Measurements from ENCODE around the gene EXOSC1. TPM values are rescaled to one million over a fixed set of nuclear protein-coding genes. Genes with fewer than 3 reads are reported as not detected.

The EXOSC1 gene
- total RNA-seq, 2 experiments from 2014 or later, result 28.8 to 29.7 TPM

DNA sequence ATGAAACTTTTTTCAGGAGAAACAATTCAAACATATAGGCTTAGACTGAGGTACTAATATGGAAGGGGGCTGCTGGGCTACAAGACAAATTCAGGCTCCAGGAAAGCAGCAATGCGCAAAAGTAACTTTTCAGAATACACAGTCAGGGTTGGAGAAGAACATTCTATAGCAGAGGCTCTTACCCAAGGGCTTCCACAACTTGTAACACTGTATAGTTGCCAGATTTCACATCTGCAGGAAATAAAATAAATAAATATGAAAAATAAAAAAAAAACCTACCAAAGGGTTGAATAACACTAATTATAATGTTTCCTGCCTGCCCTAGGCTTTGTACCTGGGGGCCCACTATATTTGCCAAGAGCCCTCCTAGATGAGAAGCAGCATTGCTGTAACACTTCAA, 38.1 kb upstream of the EXOSC1 start:
- Mint-ChIP-seq H3K27me3 (no peaks in the 10 kb centered on the region), H3K4me1 (ENCODE audit: low read depth) (peaks cover 13% of the 10 kb centered on the region), H3K4me3 (no peak overlapping the region), H3K9me3 (no peaks in the 10 kb centered on the region), H3K36me3 (ENCODE audit: low read depth) (peaks cover 58% of the 10 kb centered on the region), H3K27ac (no peak overlapping the region)
- Histone ChIP-seq H3K27me3 (ENCODE audit: control insufficient read depth in 1 of 2, insufficient read depth in 2 of 2, low read length in 2 of 2) (no peaks in the 10 kb centered on the region), H3K9me3 (ENCODE audit: control insufficient read depth in 1 of 2, insufficient read depth in 1 of 2, low read length in 2 of 2) (no peaks in the 10 kb centered on the region), H3K4me3 (ENCODE audit: low read length) (no peak overlapping the region), H3K4me1 (ENCODE audit: insufficient read depth, low read length) (no peaks in the 10 kb centered on the region), H3K36me3 (ENCODE audit: insufficient read depth, low read length) (peaks cover 55% of the 10 kb centered on the region), H3K27ac (ENCODE audit: low read depth in 1 of 2, low read length in 2 of 2) (no peak overlapping the region)
- POLR2A ChIA-PET, result interaction anchor here (0.9 to 1.1 kb wide), 2 partner anchors 11 to 15 kb away, joined by 3 to 4 read pairs; partner anchors contain the start of gene UBTD1
- no peak for ATAC-seq (ENCODE audit: poor library complexity)
- intact Hi-C loops (cut with DNase I, micrococcal nuclease), result no loop called here
- CTCF ChIA-PET, result no interaction called here
- DNase-seq, result no peak
- TF ChIP-seq, protein P1, sequence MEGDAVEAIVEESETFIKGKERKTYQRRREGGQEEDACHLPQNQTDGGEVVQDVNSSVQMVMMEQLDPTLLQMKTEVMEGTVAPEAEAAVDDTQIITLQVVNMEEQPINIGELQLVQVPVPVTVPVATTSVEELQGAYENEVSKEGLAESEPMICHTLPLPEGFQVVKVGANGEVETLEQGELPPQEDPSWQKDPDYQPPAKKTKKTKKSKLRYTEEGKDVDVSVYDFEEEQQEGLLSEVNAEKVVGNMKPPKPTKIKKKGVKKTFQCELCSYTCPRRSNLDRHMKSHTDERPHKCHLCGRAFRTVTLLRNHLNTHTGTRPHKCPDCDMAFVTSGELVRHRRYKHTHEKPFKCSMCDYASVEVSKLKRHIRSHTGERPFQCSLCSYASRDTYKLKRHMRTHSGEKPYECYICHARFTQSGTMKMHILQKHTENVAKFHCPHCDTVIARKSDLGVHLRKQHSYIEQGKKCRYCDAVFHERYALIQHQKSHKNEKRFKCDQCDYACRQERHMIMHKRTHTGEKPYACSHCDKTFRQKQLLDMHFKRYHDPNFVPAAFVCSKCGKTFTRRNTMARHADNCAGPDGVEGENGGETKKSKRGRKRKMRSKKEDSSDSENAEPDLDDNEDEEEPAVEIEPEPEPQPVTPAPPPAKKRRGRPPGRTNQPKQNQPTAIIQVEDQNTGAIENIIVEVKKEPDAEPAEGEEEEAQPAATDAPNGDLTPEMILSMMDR (IDR thresholded peaks at IDR 0.05), result no peak

DNA sequence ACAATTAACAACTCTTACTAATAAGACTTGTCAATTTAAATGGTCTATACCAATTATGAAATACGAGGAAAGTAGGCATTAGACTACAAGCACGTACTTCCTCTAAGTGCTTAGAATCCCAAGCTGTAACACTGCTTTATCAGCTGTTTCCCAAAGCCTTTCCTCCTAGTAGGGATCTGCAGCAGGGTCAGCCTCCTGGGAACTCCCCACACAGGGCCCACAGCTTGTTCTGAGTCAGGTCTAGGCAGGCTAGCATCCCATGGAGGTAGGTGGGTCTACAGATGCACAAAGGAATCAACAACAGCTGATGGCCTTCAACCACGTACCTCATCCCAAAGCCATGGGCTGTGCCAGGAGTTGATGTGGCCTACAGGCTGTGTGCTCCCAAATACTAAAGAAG, 37.7 kb upstream of the EXOSC1 start:
- Histone ChIP-seq H3K4me3 (ENCODE audit: low read length) (no peak overlapping the region), H3K9me3 (ENCODE audit: control insufficient read depth in 1 of 2, insufficient read depth in 1 of 2, low read length in 2 of 2) (no peaks in the 10 kb centered on the region), H3K27me3 (ENCODE audit: control insufficient read depth in 1 of 2, insufficient read depth in 2 of 2, low read length in 2 of 2) (no peaks in the 10 kb centered on the region), H3K36me3 (ENCODE audit: insufficient read depth, low read length) (peaks cover 56% of the 10 kb centered on the region), H3K27ac (ENCODE audit: low read depth in 1 of 2, low read length in 2 of 2) (no peak overlapping the region), H3K4me1 (ENCODE audit: insufficient read depth, low read length) (no peaks in the 10 kb centered on the region)
- CTCF ChIA-PET, result no interaction called here
- TF ChIP-seq, protein P1 (IDR thresholded peaks at IDR 0.05), result no peak
- POLR2A ChIA-PET, result interaction anchor here (1.1 kb wide), 1 partner anchor 16 kb away, joined by 4 read pairs; the partner anchor contains the start of gene UBTD1
- Mint-ChIP-seq H3K9me3 (no peaks in the 10 kb centered on the region), H3K36me3 (ENCODE audit: low read depth) (peaks cover 59% of the 10 kb centered on the region), H3K4me1 (ENCODE audit: low read depth) (peaks cover 9% of the 10 kb centered on the region), H3K27ac (no peak overlapping the region), H3K4me3 (no peak overlapping the region), H3K27me3 (no peaks in the 10 kb centered on the region)
- no peak for ATAC-seq (ENCODE audit: poor library complexity)
- intact Hi-C loops (cut with DNase I, micrococcal nuclease), result no loop called here
- DNase-seq, result no peak

DNA sequence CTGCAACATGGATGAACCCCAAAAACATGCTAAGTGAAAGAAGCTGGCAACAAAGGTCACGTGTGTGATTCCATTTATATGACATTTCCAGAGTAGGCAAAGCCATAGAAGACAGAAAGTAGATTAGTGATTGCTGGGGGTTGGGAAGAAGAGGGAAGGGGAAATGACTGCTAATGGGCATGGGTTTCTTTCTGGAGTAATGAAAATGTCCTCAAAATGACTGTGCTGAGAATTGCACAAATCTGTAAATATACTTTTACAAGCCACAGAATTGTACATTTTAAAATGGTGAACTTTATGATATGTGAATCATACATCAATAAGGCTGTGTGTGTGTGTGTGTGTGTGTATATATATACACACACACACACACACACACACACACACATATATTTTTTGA, 36.6 kb upstream of the EXOSC1 start:
- Histone ChIP-seq H3K4me3 (ENCODE audit: low read length) (no peak overlapping the region), H3K9me3 (ENCODE audit: control insufficient read depth in 1 of 2, insufficient read depth in 1 of 2, low read length in 2 of 2) (no peaks in the 10 kb centered on the region), H3K27ac (ENCODE audit: low read depth in 1 of 2, low read length in 2 of 2) (no peak overlapping the region), H3K4me1 (ENCODE audit: insufficient read depth, low read length) (no peaks in the 10 kb centered on the region), H3K36me3 (ENCODE audit: insufficient read depth, low read length) (peaks cover 63% of the 10 kb centered on the region), H3K27me3 (ENCODE audit: control insufficient read depth in 1 of 2, insufficient read depth in 2 of 2, low read length in 2 of 2) (no peaks in the 10 kb centered on the region)
- CTCF ChIA-PET, result no interaction called here
- peaks cover 5% of the 10 kb centered on the region for H3K4me1 Mint-ChIP-seq (ENCODE audit: low read depth)
- H3K36me3 Mint-ChIP-seq (ENCODE audit: low read depth), result peaks cover 70% of the 10 kb centered on the region
- POLR2A ChIA-PET, result no interaction called here
- H3K4me3 Mint-ChIP-seq, result no peak overlapping the region
- intact Hi-C loops (cut with DNase I, micrococcal nuclease), result no loop called here
- H3K9me3 Mint-ChIP-seq, result no peaks in the 10 kb centered on the region
- ATAC-seq (ENCODE audit: poor library complexity) (no peak), DNase-seq (no peak)
- H3K27me3 Mint-ChIP-seq, result no peaks in the 10 kb centered on the region
- no peak overlapping the region for H3K27ac Mint-ChIP-seq
- TF ChIP-seq, protein P1 (IDR thresholded peaks at IDR 0.05), result no peak

Data from CD4-positive, alpha-beta T cell (primary cell).